ENCODE results near the gene RBM33.

DNA sequence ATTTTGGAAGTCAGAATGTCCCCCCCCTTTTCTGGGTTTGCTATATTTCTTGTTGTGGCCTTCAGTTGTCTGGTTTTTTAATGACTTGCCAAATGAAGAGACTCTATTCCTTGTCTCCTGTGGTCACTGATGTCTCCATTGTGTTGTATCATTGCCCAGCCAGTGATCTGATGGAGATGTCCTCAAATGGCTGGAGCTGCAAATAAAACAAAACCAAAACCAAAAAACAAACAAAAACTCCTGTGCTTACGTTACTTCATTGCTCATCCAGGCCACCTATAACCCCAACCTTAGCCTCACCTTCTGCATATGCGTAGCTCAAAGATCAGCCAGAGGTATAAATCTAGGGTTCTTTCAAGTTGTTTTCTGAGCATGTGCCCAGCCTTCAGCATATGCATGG, 5.1 kb downstream of the RBM33 start:
- TF ChIP-seq TARDBP (IDR thresholded peaks at IDR 0.05; ENCODE audit: borderline replicate concordance) (no peak), ZNF207 (IDR thresholded peaks at IDR 0.05; ENCODE audit: borderline replicate concordance) (no peak), ETV6 (conservative IDR thresholded peaks at IDR 0.05 in 1 of 2, IDR thresholded peaks at IDR 0.05 in 1 of 2; ENCODE audit: borderline replicate concordance in 1 of 2, low read depth in 1 of 2) (no peak), CBFB (IDR thresholded peaks at IDR 0.05; ENCODE audit: low read depth) (no peak), NFXL1 (IDR thresholded peaks at IDR 0.05; ENCODE audit: borderline replicate concordance) (no peak), SMAD1 (IDR thresholded peaks at IDR 0.05; ENCODE audit: low read depth, partially characterized antibody) (no peak), EZH2 (IDR thresholded peaks at IDR 0.05; ENCODE audit: borderline replicate concordance, control insufficient read depth, low read depth, low read length) (no peak), STAT3 (IDR thresholded peaks at IDR 0.05; ENCODE audit: low read depth, low read length) (no peak)
- TF ChIP-seq, protein P1, sequence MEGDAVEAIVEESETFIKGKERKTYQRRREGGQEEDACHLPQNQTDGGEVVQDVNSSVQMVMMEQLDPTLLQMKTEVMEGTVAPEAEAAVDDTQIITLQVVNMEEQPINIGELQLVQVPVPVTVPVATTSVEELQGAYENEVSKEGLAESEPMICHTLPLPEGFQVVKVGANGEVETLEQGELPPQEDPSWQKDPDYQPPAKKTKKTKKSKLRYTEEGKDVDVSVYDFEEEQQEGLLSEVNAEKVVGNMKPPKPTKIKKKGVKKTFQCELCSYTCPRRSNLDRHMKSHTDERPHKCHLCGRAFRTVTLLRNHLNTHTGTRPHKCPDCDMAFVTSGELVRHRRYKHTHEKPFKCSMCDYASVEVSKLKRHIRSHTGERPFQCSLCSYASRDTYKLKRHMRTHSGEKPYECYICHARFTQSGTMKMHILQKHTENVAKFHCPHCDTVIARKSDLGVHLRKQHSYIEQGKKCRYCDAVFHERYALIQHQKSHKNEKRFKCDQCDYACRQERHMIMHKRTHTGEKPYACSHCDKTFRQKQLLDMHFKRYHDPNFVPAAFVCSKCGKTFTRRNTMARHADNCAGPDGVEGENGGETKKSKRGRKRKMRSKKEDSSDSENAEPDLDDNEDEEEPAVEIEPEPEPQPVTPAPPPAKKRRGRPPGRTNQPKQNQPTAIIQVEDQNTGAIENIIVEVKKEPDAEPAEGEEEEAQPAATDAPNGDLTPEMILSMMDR (IDR thresholded peaks at IDR 0.05 in 2 of 3, conservative IDR thresholded peaks at IDR 0.05 in 1 of 3; ENCODE audit: control insufficient read depth in 2 of 3, extremely low read depth in 1 of 3, insufficient read depth in 1 of 3, low read depth in 3 of 3, low read length in 3 of 3) = no peak
